Brain pericyte (primary cell): Measurements from ENCODE around the gene FHIT.

Source experiments
- DNase-seq: peaks from one replicate; pipeline ENCODE4 v3.0.0-alpha.2; 2012; ENCODE audit warnings: low read depth, low spot score

The FHIT gene

DNA sequence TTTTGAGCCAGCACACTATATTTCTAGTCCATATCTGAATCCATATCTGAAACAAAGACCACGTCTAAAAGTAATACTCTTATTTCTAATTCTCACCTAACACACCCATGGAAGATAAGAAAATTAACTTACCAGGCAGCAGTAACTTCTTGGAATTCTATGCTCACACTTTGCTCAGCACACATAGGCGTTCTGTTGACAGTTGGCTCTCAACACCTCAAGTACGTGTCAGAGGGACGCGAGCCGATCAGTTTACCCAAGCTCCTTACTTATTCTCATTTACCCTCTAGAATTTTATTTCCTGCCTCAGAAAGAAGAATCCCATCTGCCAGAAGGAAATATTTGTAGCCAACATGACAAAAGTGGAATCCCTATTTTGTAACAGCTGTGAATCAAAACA lies 911.9 kb downstream of the FHIT start:
- DNase-seq, result no peak

DNA sequence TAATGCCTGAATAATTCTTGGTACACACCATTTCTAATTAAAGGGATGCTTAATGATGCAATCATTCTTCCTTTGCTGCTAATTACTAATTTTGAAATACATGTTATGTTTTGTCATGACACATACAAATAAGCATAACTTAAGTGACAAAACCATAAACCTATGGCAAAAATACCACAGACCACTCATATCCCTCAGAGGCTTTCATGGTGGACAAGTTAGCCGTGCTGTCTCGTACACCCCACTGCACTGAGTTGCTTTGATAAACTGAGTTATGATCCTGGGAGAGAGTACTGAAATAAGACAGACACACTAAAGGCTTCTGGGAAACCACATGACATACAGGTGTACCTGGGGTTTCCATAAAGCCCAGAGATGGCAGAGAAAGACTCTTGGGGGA lies 913.8 kb downstream of the FHIT start:
- no peak for DNase-seq

DNA sequence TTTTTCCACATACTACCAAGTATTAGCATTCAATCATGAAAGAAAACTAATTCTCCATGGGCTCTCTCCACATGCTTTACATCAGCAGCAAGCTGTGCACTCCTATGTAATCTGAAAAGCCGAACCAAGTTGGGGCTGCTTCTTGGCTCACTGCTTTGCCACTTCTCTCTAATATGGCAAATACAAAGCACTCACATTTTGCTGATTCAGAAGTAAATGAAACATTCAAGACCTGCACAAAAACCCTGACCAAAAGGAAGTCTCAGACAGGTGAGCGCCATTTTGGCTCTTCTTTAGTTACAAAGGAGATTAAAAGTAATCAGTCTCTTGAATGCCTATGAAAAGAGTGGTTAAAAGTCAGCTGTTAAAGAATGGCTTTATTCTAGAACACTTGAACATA lies 915.2 kb downstream of the FHIT start:
- no peak for DNase-seq

GRCh38 chr3:60333710-60334109 lies 917.5 kb downstream of the FHIT start:
- DNase-seq, result no peak

DNA sequence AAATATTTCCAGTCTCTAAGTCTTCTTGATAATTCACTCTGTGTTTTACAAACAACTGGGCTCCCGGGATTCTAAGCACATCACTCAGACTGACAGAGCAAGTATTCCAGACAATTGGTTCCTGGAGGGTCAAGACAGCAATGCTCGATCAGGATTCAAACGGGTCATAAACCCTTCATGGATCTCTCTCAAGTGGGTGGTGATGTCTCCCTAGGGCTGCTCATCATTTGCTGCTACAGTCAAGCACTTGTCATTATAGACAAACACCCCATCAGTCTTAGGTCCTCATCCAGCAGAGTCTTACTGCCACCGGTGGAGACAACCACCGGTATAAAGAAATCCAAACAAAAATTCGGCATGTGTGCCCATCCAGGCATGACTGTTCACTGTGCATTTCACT lies 921.1 kb downstream of the FHIT start:
- no peak for DNase-seq

DNA sequence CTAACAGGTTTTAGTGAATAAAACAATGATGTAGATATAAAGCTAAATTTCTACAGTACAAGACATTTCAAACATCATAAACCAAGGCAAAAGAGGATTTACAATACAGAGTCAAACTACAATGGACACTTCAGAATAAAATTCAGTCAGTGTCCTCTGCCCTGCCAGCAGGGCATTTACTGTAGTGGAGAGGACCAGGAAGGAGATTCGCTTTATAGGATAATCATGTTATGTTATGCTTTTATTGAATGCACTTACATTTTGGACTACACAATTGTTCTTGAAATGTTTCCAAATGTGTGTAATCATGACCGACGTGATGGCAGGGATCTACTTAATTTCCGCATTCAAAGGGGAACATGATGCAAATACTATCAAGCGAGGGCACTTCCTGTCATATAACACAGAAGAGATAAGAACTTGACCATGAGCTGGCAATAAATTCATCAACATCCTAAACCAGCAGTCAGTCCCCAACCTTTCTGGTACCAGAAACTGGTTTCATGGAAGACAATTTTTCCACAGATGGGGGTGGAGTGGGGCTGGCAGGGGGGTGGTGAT lies 925.6 kb downstream of the FHIT start:
- no peak for DNase-seq

DNA sequence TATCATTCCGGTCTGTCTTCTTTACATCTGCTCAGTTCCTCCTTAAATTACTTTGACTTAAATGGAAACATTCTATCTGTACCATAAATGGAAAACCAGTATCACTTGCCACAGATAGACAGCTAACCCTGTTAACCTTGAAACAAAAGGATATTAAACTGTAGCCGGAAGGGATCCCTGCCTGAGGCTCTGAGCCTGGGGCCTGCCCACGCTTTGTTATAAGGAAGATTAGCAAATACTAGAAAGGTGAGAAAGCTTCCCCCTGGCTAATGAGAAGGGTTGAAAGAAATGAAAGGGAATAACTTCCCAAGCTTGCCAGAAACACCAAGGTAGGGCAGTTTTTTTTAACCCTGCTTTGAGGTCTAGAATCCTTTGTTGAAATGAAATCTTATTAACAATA lies 927.6 kb downstream of the FHIT start:
- no peak for DNase-seq

GRCh38 chr3:60323180-60323579 lies 928.1 kb downstream of the FHIT start:
- DNase-seq, result no peak

DNA sequence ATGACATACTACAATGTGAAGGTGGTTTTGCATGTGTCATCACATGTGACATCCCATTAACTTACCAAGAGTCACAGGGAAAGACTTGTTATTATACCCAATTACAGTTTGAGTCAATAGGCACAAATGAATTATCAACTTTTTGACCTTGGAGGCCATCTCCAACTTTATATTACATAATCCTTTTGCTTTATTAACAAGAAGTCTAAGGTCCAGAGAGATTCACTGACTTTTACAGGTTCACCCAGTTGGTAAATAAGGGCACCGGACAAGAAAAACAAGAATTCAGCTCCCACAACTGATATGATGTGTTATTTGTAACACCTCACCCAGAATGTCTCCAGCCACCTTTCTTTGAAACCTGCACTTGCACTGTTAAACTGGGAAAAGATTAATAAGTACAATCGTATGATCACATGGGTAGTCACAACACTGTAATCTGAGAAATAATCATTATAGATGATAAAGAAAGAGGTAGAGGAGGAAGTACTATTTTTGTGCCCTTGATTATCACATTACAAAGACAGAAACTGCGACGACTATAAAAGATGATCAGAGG lies 928.9 kb downstream of the FHIT start:
- DNase-seq, result no peak

DNA sequence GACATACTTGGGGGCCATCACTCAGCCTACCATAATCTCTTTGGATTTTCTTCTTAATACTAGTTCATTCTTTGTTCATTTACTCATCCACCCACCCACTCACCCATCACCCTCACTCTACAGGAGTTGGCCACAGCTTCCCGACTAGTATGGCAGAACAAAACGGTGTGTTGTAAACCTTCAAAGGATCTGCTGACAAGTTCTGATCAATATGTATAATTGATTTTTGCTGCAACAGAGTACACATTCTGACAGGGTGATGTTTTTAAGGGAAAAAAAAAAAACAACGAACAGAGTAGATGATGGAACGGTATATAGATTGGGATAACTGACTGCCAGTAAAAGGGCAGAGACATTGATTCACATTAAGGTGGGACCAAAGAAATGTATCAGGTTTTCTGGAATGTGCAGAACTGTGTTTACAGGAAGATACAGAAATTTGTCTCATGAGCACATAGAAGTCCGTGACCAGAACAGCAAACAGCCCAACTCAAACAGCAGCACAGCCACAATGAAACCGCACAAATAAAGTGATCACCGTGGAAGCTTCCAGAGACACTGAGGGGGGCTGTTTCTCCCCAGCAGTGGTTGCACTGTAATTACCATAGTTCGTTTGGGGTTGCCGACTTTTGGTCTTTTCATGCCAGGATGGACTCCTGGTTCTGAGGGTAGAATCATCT lies 931.9 kb downstream of the FHIT start:
- DNase-seq, result no peak

DNA sequence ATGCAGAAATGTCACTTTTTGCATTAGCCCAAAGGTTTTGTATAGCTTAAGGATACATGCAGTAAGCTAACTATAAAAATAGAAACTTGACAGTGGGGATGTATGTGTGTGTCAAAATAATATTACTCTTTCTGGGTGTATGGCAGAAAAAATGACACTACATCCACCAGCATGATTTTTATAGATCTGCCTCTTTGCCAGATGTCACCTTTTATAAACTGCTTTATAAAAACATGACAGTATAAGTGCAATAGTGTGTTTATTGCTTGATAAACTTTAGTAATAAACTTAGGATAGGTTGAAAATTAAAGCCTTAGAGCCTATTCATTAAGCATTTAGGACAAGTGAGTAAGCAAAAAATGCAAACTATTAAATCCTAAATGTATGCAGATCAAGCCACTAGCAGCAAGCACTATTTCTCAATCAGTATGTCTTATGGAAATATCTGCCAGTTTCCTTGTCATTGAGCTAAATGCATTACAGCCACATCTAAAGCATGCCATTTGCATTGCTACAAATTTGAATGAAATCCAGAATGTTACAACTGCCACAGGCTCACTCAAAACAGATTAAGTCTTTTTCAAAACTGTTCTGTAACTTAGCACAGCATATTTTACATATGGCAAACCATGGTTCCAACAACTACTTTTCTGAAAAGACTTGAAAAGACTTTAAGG lies 935.0 kb downstream of the FHIT start:
- no peak for DNase-seq

GRCh38 chr3:60313951-60314461 lies 937.2 kb downstream of the FHIT start:
- DNase-seq, result no peak

GRCh38 chr3:60313231-60313798 lies 937.9 kb downstream of the FHIT start:
- no peak for DNase-seq

DNA sequence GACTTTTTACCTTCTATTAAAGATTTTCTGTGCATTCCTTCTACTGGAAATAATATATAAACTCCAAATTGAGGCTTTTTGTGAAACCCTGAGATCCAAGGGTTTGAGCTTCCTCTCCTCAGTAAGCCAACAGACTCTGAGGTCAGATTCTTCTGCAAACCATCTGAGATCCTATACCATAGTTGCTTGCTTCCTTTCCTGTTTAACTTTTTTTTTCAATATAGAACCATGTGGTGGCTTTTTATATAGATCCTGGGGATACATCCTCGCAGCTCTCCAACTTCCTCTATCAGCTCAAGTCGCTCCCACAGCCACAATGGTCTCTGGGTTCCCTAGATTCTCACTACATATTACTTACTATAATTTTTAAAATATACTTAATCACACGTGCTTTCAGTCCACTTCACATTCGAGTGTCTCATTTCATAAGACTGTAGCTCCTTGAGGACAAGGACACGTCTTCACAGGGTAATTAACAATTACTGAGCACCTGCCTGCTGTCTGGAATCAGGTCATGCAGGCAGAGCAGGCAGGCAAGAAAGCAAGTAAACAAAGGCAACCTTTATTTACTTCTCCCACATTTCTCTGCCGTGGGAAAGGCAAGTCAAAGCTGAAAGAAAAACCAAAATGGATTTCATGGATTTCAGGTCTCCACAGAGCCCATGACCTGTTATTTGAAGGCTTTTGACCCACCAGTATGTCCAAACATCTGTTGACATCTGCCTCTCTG lies 941.5 kb downstream of the FHIT start:
- DNase-seq, result no peak

DNA sequence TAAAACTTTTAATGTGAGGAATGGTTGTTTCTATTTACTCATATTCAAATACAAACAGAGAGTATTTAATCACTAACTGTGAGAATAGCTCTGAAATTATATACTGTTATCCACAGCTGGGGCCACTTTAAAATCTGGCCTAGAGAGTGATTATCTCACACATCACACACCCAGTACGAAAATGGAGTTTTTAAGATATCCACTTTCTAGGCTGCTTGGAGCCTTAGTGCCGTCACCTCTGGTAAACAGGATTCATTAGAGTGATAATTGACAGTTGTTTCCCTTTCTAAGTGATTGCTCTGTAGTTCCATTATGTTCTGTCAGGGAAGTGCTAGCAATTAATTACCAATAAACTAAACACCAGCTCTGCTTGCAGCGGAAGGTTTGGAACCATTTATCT lies 942.4 kb downstream of the FHIT start:
- no peak for DNase-seq

DNA sequence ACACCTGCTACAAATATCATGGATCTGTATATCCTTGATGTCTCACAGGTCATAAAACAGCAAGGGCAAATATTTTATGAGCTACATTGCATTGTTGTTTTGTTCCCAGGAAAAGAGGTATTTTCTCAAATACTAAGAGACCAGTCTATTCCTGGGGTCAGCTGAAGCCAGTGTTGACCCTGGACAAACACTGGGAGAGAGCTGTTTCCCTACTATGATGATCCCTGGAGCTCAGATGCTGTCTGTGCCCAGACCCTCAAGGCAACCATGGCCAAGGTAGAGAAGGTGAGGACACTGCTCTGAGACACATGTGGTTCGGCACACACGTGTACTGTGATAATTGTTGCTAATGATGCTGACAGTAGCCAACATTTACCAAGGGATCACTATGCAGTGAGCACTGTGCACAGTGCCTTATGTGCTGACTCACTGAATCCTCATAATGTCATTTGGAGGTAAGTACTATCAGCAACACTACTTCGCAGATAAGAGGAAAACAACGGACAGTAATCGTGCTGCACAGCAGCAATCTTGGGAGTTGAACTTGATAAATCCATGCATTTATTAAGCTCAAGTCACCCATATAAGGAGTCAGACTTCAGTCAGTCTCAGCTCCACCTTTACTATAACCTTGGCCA lies 943.6 kb downstream of the FHIT start:
- no peak for DNase-seq

DNA sequence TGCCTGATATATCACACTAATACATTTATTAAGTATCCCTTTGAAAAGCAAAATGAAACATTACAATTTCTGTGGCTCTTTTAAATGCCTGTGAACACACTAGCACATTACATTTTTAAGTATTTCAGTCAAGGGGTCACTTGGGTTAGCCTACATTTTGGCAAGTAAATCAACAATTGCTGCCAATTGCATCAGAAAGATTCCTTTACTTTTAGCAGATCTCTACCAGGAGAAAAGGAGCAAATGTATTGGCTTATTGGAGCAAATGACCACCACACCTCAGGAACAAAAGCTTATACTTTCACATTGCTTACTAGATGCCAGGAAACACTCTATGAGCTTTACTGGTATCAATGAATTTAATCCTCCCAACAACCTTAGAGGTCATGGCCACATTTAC lies 947.1 kb downstream of the FHIT start:
- DNase-seq, result no peak

- DNase-seq, result no peak
Observed at GRCh38 chr3:60303160-60303559, 948.1 kb downstream of the FHIT start.

- no peak for DNase-seq
Observed at GRCh38 chr3:60301142-60301541, 950.1 kb downstream of the FHIT start.

- DNase-seq, result no peak
Observed at GRCh38 chr3:60298141-60298540, 953.1 kb downstream of the FHIT start.

GRCh38 chr3:60294181-60294580 lies 957.1 kb downstream of the FHIT start:
- no peak for DNase-seq
